CD8-positive, alpha-beta memory T cell (primary cell): ENCODE measurements around the gene BATF3. TPM values are rescaled to one million over a fixed set of nuclear protein-coding genes. Genes with fewer than 3 reads are reported as not detected.

Experiments used
- CTCF ChIA-PET: fragments of 350-600 bp; sonication (Branson Sonifier 250); formaldehyde crosslinking; loops from one replicate; lab custom pipeline; 2021; ENCODE audit warnings: antibody characterized with exemption; lab: Charles Lee
- POLR2A ChIA-PET: fragments of 350-600 bp; sonication (Branson Sonifier 250); formaldehyde crosslinking; loops from one replicate; lab custom pipeline; 2021; ENCODE audit warnings: antibody characterized with exemption; lab: Charles Lee
- DNase-seq, 5 donors: peaks; one replicate each; pipeline versions ENCODE4 v3.0.0 to v3.0.0-alpha.2; 2020 to 2022; ENCODE audit warnings: mixed read lengths in 1 of 5
- H3K27ac ChIP-seq: one replicate; pipeline ENCODE4 v1.7.0; 2013; ENCODE audit warnings: low read depth, mild to moderate bottlenecking, low read length, moderate library complexity
- H3K27me3 ChIP-seq: 2 replicates; pipeline ENCODE4 v1.7.0; 2013; ENCODE audit warnings: low read length, mild to moderate bottlenecking; ENCODE audit not compliant: insufficient read depth, poor library complexity, severe bottlenecking
- H3K36me3 ChIP-seq: 2 replicates; pipeline ENCODE4 v1.7.0; 2013; ENCODE audit warnings: mild to moderate bottlenecking, low read length, moderate library complexity; ENCODE audit not compliant: insufficient read depth
- H3K4me1 ChIP-seq: 2 replicates; pipeline ENCODE4 v1.7.0; 2013; ENCODE audit warnings: mild to moderate bottlenecking, low read length, moderate library complexity; ENCODE audit not compliant: insufficient read depth
- H3K4me3 ChIP-seq: 2 replicates; pipeline ENCODE4 v1.7.0; 2013; ENCODE audit warnings: mild to moderate bottlenecking, low read length
- H3K9me3 ChIP-seq: 2 replicates; pipeline ENCODE4 v1.7.0; 2013; ENCODE audit warnings: mild to moderate bottlenecking, low read length
- H3K27ac Mint-ChIP-seq, 8 donors: one replicate each; pipeline ENCODE4 v1.8.0; 2020 to 2021; ENCODE audit warnings: mixed read lengths in 8 of 8, mild to moderate bottlenecking in 6 of 8, inconsistent platforms in 3 of 8, moderate library complexity in 3 of 8
- H3K27me3 Mint-ChIP-seq, 2 donors: one replicate each; pipeline ENCODE4 v1.8.0; 2020 to 2021; ENCODE audit warnings: mixed read lengths in 2 of 2, mild to moderate bottlenecking in 1 of 2, moderate library complexity in 1 of 2
- H3K36me3 Mint-ChIP-seq, 3 donors: one replicate each; pipeline ENCODE4 v1.8.0; 2020 to 2021; ENCODE audit warnings: mixed read lengths in 3 of 3, inconsistent platforms in 1 of 3, mild to moderate bottlenecking in 1 of 3
- H3K4me1 Mint-ChIP-seq, 3 donors: one replicate each; pipeline ENCODE4 v1.8.0; 2020 to 2021; ENCODE audit warnings: mixed read lengths in 3 of 3, inconsistent platforms in 1 of 3, mild to moderate bottlenecking in 1 of 3
- H3K4me3 Mint-ChIP-seq, 7 donors: one replicate each; pipeline ENCODE4 v1.8.0; 2020 to 2021; ENCODE audit warnings: mixed read lengths in 7 of 7, mild to moderate bottlenecking in 6 of 7, moderate library complexity in 4 of 7, inconsistent platforms in 2 of 7
- H3K9me3 Mint-ChIP-seq, 5 donors: one replicate each; pipeline ENCODE4 v1.8.0; 2020 to 2022; ENCODE audit warnings: mixed read lengths in 5 of 5, mild to moderate bottlenecking in 3 of 5, moderate library complexity in 2 of 5, inconsistent platforms in 1 of 5
- polyA plus RNA-seq: library from polyadenylated mRNA; unstranded; fragments of 300-500 nt; fragmentation: Illumina TruSeq; gene quantifications from one replicate; pipeline ENCODE4 v1.2.3, GENCODE V29; 2021
- total RNA-seq, 2 experiments: library from RNA; stranded (reverse); gene quantifications; one replicate each; pipeline ENCODE4 v1.2.3, GENCODE V29; 2021

BATF3 gene, protein sequence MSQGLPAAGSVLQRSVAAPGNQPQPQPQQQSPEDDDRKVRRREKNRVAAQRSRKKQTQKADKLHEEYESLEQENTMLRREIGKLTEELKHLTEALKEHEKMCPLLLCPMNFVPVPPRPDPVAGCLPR
- total RNA-seq (100 to 1,000 TPM; 147 to 159 TPM), polyA plus RNA-seq (0.84 TPM)

DNA sequence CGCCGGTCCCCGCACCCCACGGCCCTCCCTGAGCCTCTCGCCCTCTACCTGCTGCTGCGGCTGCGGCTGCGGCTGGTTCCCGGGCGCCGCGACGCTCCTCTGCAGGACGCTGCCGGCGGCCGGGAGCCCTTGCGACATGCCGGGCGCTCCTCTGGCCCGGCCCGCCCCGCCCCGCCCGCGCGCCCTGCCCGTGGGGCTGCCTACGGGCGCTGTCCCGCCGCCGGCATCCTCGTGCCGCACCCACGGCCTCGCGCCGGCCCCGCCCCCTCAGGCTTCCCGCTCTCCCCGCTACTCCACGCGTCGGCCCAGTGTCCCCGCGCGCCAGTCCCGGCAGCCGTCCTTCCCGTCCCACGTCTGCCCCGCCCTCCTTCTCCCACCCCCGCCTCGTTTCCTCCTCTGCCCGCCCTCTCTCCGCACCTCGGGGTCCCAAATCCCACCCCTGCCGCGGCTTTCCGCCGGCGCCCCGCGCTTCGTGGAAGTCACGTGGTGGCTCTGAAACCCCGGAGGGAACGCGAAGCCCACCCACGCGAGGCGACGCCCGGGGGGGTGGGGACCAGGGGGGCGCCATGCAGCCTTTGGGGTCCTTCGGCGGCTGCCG, at the start of gene BATF3:
BATF3 (minus strand) TSS at position 216 of the 598 bp plus-strand sequence; CDS start at position 138, 78 bp downstream.
- peak within 1 kb of the TSS; percentile 46 to 93 (median 90) for H3K27ac Mint-ChIP-seq
- peaks cover 50 to 76% (median 59%) of the 10 kb centered on the region in 3 donors for H3K4me1 Mint-ChIP-seq
- POLR2A ChIA-PET: no interaction called here

GRCh38 chr1:212746546-212746945, 46.9 kb upstream of the BATF3 start:
- ChIA-PET POLR2A (no interaction called here), CTCF (interaction anchor here (1.3 kb wide), 1 partner anchor 81 kb away, joined by 3 read pairs; no protein-coding TSS in a partner anchor)
- Histone ChIP-seq H3K27me3 (no peaks in the 10 kb centered on the region), H3K27ac (no peak overlapping the region), H3K9me3 (no peaks in the 10 kb centered on the region), H3K36me3 (no peaks in the 10 kb centered on the region), H3K4me3 (no peak overlapping the region), H3K4me1 (peaks cover 25% of the 10 kb centered on the region)
- no peaks in the 10 kb centered on the region for H3K27me3 Mint-ChIP-seq
- no peaks in the 10 kb centered on the region for H3K9me3 Mint-ChIP-seq
- H3K36me3 Mint-ChIP-seq: peaks cover 7 to 28% (median 18%) of the 10 kb centered on the region in 3 donors
- no peak overlapping the region for H3K4me3 Mint-ChIP-seq
- no peak for DNase-seq
- H3K27ac Mint-ChIP-seq: no peak overlapping the region
- peaks cover 14 to 30% (median 20%) of the 10 kb centered on the region in 3 donors for H3K4me1 Mint-ChIP-seq

More for the DNA sequence above, at the start of gene BATF3:
- CTCF ChIA-PET: interaction anchor here (1.0 kb wide), 1 partner anchor 10 kb away, joined by 3 read pairs; no protein-coding TSS in a partner anchor
- peak; percentile 19 to 66 (median 42) for DNase-seq
- Histone ChIP-seq H3K9me3 (no peaks in the 10 kb centered on the region), H3K27ac (no peak within 1 kb of the TSS), H3K4me3 (peak within 1 kb of the TSS; percentile 55), H3K4me1 (peaks cover 17% of the 10 kb centered on the region), H3K27me3 (peaks cover 4% of the 10 kb centered on the region), H3K36me3 (no peaks in the 10 kb centered on the region)
- H3K36me3 Mint-ChIP-seq: peaks cover 0 to 2% (median 0%) of the 10 kb centered on the region in 3 donors
- peaks cover 0 to 1% of the 10 kb centered on the region in 2 donors for H3K27me3 Mint-ChIP-seq
- no peaks in the 10 kb centered on the region for H3K9me3 Mint-ChIP-seq
- H3K4me3 Mint-ChIP-seq: peak within 1 kb of the TSS; percentile 85 to 93 (median 88)

GRCh38 chr1:212745303-212745702, 45.7 kb upstream of the BATF3 start:
- no peak overlapping the region for H3K4me3 ChIP-seq
- ChIA-PET POLR2A (no interaction called here), CTCF (interaction anchor here (0.7 kb wide), 1 partner anchor 11 kb away, joined by 3 read pairs; no protein-coding TSS in a partner anchor)
- no peak for DNase-seq
- no peaks in the 10 kb centered on the region for H3K9me3 ChIP-seq
- H3K27ac ChIP-seq: no peak overlapping the region
- H3K27me3 Mint-ChIP-seq: no peaks in the 10 kb centered on the region
- H3K36me3 Mint-ChIP-seq: peaks cover 13 to 33% (median 24%) of the 10 kb centered on the region in 3 donors
- no peaks in the 10 kb centered on the region for H3K36me3 ChIP-seq
- H3K4me1 ChIP-seq: peaks cover 24% of the 10 kb centered on the region
- no peak overlapping the region for H3K27ac Mint-ChIP-seq
- H3K4me3 Mint-ChIP-seq: no peak overlapping the region
- H3K4me1 Mint-ChIP-seq: peaks cover 13 to 28% (median 19%) of the 10 kb centered on the region in 3 donors
- no peaks in the 10 kb centered on the region for H3K27me3 ChIP-seq
- H3K9me3 Mint-ChIP-seq: no peaks in the 10 kb centered on the region

DNA sequence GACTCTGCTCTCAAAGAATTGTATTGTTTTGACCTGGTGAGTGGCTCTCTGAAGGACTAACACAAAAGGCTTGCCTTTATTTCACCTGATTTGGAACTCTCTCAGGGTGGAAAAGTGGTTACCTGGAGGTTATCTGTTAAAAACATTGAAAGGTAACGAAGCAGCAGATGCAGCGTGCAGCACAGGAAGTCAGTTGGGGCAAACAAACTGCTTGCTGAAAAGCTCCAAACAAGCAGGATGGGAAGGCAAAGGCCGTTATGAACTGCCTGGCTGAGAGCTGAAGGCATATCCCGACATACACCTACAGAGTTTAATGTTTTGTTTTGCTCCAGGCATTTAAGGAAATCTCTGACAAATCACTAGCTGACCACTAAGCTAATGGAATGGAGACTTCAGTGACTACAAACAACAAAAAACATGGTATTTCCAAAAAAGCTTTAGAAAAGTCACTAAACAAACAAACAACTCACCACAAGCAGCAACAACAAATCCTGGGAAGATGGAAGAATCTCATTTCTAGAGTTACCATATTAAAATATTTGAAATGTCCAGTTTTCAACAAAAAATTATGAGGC, 44.3 kb upstream of the BATF3 start:
- ChIA-PET POLR2A (no interaction called here), CTCF (no interaction called here)
- peaks cover 7 to 21% (median 11%) of the 10 kb centered on the region in 3 donors for H3K4me1 Mint-ChIP-seq
- Histone ChIP-seq H3K27ac (no peak overlapping the region), H3K4me3 (no peak overlapping the region), H3K27me3 (no peaks in the 10 kb centered on the region), H3K9me3 (no peaks in the 10 kb centered on the region), H3K4me1 (peaks cover 12% of the 10 kb centered on the region), H3K36me3 (no peaks in the 10 kb centered on the region)
- no peaks in the 10 kb centered on the region for H3K27me3 Mint-ChIP-seq
- peak in 1 of 5 donors; percentile 11 for DNase-seq
- peaks cover 13 to 33% (median 25%) of the 10 kb centered on the region in 3 donors for H3K36me3 Mint-ChIP-seq
- H3K9me3 Mint-ChIP-seq: no peaks in the 10 kb centered on the region
- H3K4me3 Mint-ChIP-seq: no peak overlapping the region
- H3K27ac Mint-ChIP-seq: peak overlapping the region in 1 of 8 donors; percentile 4

- H3K4me3 ChIP-seq: no peak overlapping the region
- H3K9me3 ChIP-seq: no peaks in the 10 kb centered on the region
- no peak for DNase-seq
- Mint-ChIP-seq H3K27me3 (no peaks in the 10 kb centered on the region), H3K27ac (peak overlapping the region in 1 of 8 donors; percentile 35), H3K9me3 (no peaks in the 10 kb centered on the region), H3K4me3 (no peak overlapping the region), H3K4me1 (peaks cover 5 to 9% (median 6%) of the 10 kb centered on the region in 3 donors), H3K36me3 (peaks cover 26 to 45% (median 27%) of the 10 kb centered on the region in 3 donors)
- H3K27me3 ChIP-seq: no peaks in the 10 kb centered on the region
- no peaks in the 10 kb centered on the region for H3K4me1 ChIP-seq
- H3K27ac ChIP-seq: no peak overlapping the region
- ChIA-PET CTCF (interaction anchor here (3.5 kb wide), 1 partner anchor 11 kb away, joined by 13 read pairs; no protein-coding TSS in a partner anchor), POLR2A (no interaction called here)
- peaks cover 6% of the 10 kb centered on the region for H3K36me3 ChIP-seq
Measured at GRCh38 chr1:212738330-212738729, 38.7 kb upstream of the BATF3 start.

GRCh38 chr1:212737559-212737958, 37.9 kb upstream of the BATF3 start:
- H3K27ac Mint-ChIP-seq: no peak overlapping the region
- no peaks in the 10 kb centered on the region for H3K9me3 ChIP-seq
- no peaks in the 10 kb centered on the region for H3K9me3 Mint-ChIP-seq
- H3K4me3 Mint-ChIP-seq: no peak overlapping the region
- peaks cover 28 to 49% (median 28%) of the 10 kb centered on the region in 3 donors for H3K36me3 Mint-ChIP-seq
- DNase-seq: no peak
- H3K27ac ChIP-seq: no peak overlapping the region
- H3K4me1 ChIP-seq: no peaks in the 10 kb centered on the region
- POLR2A ChIA-PET: no interaction called here
- H3K4me1 Mint-ChIP-seq: peaks cover 5 to 9% (median 6%) of the 10 kb centered on the region in 3 donors
- no peak overlapping the region for H3K4me3 ChIP-seq
- H3K27me3 Mint-ChIP-seq: no peaks in the 10 kb centered on the region
- H3K36me3 ChIP-seq: peaks cover 6% of the 10 kb centered on the region
- H3K27me3 ChIP-seq: no peaks in the 10 kb centered on the region
- CTCF ChIA-PET: interaction anchor here (3.5 kb wide), 1 partner anchor 12 kb away, joined by 13 read pairs; no protein-coding TSS in a partner anchor

DNA sequence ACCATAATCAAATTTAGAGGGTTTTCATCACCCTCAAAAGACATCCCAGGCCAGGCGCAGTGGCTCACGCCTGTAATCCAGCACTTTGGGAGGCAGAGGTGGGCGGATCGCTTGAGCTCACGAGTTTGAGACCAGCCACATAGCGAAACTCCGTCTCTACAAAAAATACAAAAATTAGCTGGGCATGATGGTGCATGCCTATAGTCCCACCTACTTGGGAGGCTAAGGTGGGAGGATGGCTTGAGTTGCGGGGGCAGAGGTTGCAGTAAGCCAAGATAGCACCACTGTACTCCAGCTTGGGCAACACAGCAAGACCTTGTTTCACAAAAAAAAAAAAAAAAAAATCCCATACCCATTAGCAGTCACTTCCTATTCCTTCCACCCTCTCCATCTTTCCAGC, 33.5 kb upstream of the BATF3 start:
- ChIA-PET CTCF (no interaction called here), POLR2A (no interaction called here)
- Mint-ChIP-seq H3K9me3 (no peaks in the 10 kb centered on the region), H3K36me3 (peaks cover 12 to 33% (median 15%) of the 10 kb centered on the region in 3 donors), H3K27me3 (no peaks in the 10 kb centered on the region), H3K27ac (peak overlapping the region in 2 of 8 donors; percentile 29 to 40), H3K4me1 (peaks cover 6 to 11% (median 7%) of the 10 kb centered on the region in 3 donors), H3K4me3 (no peak overlapping the region)
- DNase-seq: no peak
- Histone ChIP-seq H3K36me3 (peaks cover 6% of the 10 kb centered on the region), H3K4me1 (no peaks in the 10 kb centered on the region), H3K9me3 (no peaks in the 10 kb centered on the region), H3K4me3 (no peak overlapping the region), H3K27me3 (no peaks in the 10 kb centered on the region), H3K27ac (no peak overlapping the region)

GRCh38 chr1:212731630-212732029, 32.0 kb upstream of the BATF3 start:
- Mint-ChIP-seq H3K36me3 (peaks cover 12 to 31% (median 15%) of the 10 kb centered on the region in 3 donors), H3K27me3 (no peaks in the 10 kb centered on the region), H3K27ac (peak overlapping the region in 2 of 8 donors; percentile 56 to 62), H3K4me1 (peaks cover 11 to 16% (median 13%) of the 10 kb centered on the region in 3 donors), H3K4me3 (no peak overlapping the region), H3K9me3 (no peaks in the 10 kb centered on the region)
- H3K27ac ChIP-seq: no peak overlapping the region
- H3K4me3 ChIP-seq: no peak overlapping the region
- ChIA-PET CTCF (no interaction called here), POLR2A (no interaction called here)
- no peaks in the 10 kb centered on the region for H3K4me1 ChIP-seq
- H3K9me3 ChIP-seq: no peaks in the 10 kb centered on the region
- no peak for DNase-seq
- no peaks in the 10 kb centered on the region for H3K27me3 ChIP-seq
- peaks cover 6% of the 10 kb centered on the region for H3K36me3 ChIP-seq
